ENCODE data around the gene PHLDA3.
"Not testable (repeated sequence)": the region's sequence is repeated elsewhere in the genome, so short reads cannot be mapped to it uniquely, and the experiment has no call there.

Gene PHLDA3

DNA sequence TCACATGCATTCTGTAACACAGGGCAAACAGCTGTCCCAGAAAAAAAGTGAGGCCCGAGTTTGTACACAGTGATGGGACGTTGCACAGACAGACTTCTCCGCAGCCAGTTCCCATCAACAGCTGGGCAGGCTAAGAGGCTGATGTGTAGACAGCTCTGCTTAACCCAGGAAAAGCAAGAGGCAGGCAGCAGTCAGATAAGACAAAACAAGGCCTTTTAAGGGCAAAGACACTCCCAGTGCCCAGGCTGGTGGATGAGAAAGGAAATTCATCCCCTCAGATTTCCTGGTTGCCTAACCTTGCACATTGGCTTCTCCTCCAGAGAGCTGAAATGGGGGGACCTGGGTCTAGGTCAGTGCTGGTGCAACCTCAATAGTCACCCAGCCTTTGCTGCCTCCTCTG, 17.2 kb upstream of the PHLDA3 start:
- DNase-seq (ENCODE audit: low spot score) (no peak), FAIRE-seq (no peak)

DNA sequence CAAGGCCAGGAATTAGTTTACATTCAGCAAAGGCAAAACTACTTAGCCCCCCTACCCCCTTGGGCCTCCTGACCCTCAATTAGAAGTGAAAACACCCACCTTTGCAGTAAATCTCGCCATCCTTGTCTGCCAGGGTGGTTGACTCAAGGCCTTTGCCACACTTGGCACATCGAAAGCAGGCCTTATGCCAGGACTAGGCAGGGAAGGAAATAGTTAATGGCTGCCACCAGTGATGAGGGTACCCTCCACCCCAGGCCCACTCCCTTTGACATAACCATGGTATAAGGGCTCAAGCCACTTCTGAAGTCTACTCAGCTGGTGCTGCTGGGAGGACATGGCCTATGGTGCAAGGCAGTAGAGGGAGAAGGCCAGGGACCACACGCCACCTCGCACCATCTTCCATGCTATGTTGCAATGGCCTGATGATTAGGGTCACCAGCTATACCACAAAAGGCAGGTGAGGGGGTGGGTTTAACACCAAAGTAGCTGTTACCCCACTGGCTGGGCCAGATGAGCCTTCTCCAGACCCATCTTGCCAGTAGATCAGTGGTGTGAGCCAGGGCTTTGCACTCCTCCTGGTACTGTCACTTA, 16.3 kb upstream of the PHLDA3 start:
- no peak for FAIRE-seq

DNA sequence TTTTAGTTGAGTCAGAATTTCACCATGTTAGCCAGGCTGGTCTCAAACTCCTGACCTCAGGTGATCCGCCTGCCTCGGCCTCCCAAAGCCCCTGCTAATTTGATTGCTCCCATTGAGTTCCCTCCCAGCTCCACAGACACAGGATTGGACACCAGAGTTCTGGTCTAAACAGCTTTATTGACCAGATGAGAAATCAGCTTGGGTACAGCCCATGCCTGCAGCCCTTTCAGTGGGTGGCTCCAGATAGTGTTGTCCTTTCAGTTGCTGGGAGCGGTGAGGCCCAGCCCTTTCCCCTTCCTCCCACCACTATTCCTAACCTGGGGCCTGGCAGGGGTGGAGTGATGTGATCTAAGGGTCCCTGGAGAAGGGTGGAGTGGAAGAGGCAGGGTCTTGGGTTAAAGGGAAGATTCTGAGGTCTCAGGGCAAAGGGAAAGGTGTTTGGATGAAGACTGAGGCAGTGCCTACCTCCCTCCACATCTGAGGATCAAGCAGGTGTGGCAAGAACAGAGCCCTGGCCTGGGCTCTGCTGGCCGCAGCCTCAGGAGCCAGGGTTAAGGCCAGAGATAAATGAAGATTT, 14.5 kb upstream of the PHLDA3 start:
- no peak for DNase-seq (ENCODE audit: low spot score)
- no peak for FAIRE-seq

More for the DNA sequence above, 16.3 kb upstream of the PHLDA3 start:
- no peak for DNase-seq (ENCODE audit: low spot score)

DNA sequence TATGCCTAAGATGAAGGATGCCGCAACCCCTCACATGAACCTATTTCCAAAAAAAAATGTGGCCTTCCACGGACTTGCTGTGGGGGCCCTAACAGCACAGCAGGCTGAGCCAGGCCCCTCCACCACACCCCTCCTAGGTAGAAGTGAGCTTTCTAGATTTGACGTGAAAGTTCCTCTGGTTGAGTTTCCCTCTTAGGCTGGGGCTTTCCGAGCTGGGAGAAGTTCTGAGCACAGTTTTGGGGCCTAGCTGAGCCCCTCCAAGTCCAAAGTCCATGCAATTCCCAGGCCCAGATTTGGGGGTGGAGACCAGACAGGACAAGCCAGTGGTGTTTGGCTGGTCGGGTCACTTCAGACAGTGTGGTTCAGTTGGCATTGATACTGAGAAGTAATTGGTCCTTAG, 13.8 kb upstream of the PHLDA3 start:
- FAIRE-seq (no peak), DNase-seq (ENCODE audit: low spot score) (no peak)

DNA sequence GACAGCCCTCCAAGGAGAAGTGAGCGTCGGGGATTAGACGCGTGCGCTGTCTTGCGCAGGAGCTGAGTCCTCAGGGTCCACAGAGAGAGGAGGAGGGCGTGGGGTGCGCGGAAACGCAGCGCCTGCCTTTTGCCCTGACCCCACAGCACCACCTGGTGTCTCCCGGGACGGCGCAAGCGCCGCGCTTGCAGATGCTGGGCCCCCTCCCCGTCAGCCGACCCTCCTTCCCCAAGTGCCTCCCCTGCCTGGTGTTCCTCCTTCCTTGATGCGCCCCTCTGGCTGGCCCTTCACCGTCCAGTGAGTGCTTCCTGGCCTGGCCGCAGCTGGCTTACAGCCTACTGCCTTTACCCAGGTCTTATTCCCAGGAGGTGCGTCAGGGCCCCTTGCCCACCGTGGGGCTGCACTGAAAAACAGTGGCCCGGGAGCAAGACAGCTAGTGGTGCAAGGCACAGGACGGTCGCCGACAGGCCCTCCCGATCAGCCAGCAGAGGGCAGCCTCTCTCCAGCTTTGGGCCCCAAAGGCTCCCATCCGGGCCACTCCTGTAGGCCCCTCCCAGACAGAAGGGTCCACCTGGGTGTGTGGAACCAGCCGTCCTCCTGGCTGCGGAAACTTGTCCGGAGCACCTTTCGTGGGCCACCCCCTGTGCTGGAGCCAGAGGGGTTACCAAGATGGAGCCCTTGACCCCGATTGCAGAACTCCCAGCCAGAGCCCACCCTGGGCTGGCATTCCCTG, 12.9 kb upstream of the PHLDA3 start:
- DNase-seq (ENCODE audit: low spot score): peak; percentile 70
- FAIRE-seq: no peak

DNA sequence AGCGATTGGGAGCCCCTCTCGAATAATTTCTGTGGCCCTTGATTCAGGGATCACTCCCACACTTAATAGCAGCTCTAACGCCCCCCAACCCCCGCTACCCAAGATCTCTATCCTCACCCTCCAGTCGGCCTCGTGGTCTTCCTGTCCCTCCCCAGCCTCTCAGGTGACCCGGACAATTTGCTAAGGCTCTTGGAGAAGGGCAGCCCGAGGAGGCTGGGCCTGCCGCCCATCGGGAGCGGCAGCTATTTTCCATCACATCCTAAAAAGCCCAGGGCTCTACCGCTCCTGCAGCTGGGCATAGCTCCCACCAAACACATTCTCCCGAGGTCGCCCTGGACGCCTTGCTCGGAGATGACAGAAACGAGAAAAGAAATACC, 12.0 kb upstream of the PHLDA3 start:
- DNase-seq (ENCODE audit: low spot score): no peak
- no peak for FAIRE-seq

DNA sequence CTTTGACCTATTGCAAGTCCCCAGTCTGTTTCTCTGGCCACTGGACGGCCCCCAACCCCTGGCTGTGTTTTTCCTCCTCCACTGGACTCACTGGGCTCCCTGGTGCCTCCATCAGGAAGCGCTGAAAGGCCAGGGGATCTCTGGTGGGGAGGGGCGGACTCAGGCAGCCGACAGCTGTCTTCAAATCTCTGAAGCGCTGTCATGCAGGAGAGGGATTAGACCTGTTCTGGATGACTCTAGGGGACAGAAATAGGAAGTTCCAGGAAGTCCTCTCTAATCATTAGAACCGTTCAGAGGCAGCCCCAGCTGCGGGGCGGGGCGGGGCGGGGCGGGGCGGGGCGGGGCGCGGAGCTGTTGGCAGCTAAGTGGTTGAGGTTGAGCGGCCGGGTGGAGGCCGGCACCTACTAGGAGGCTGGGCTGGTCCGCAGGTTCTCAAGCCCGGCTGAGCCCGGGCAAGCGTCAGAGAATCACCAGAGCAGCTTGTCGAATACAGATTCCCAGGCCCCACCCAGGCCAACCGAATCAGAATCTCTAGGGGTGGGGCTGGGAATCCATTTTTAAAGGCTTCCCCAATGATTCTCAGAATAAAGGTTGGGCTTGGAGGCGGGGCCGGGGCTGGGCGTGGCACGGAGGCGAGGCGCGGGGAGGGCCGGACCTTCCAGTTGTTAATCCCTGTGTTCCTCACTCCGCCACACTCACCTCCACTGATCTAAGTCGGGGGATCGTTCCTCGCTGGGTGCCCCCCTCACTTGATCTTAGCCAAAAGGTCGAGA, 11.4 kb upstream of the PHLDA3 start:
- no peak for FAIRE-seq

DNA sequence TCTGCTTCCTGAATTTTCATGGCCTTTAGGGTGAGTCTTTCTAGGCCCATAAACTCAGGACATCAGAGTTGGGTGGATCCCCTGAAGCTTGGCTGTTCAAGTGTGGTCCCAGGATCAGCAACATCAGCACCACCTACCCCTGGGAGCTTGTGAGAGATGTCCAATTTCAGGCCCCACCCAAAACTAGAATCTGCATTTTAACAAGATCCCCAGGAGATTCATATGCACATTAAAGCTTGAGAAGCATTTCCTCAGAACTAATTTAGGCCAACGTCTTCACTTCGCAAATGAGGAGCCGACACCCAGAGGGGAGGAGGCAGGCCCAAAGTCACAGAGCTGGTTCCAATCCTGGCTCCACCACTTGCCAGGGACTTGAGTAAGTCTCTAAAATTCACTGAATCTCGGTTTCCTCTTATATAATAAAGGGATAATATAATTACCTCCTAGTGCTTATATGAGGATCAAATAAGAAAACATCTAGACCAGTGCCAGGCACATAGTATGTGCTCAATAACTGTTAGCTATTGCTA, 10.3 kb upstream of the PHLDA3 start:
- DNase-seq (ENCODE audit: low spot score): no peak
- FAIRE-seq: no peak

More for the DNA sequence above, 11.4 kb upstream of the PHLDA3 start:
- DNase-seq (ENCODE audit: low spot score): peak; percentile 75

DNA sequence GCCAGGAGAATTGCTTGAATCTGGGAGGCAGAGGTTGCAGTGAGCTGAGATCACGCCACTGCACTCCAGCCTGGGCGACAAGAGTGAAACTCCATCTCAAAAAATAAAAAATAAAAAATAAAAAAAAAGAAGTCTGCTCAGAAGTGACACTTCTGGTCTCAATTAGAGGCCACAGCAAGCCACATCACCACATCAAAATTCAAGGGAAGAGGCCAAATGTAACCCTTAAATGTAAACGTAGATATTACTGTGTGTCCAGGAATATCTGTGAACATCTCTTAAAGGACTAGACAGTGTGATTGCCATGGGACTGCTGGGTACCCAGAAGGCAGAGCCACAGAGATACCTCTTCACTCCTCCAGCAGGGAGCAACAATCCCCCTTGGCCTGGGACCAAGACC, 9.7 kb upstream of the PHLDA3 start:
- not testable (repeated sequence) for FAIRE-seq

DNA sequence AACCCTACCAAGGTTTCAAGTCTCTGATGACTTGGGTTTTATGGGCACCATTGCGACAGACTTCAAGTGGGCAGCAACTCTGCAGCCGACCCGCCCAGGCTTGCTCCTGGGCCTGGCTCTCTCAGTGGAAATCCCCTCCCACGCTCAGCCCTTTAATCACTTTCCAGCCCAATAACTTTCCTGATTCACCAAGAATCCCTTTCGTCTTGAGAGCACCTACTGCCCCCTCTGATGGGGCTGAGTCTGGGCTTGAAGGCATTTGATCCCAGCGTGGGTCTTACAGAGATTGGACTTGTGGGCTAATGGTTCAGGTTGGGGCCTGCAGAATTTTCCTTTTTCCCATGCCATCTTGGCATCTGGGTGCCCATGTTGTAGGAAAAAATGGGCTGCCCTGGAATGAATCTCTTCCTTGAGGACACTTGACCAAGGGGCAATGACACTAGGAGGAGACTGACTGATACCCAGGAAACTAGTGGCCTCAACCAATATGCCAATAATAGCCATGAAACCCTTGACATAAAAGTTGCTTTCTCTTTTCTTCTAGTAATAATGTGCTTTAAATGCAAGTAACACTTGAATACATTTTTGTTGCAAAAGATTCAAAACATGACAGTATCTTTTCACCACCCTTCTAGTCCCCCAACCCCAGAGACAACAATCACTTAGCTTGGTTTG, 7.8 kb upstream of the PHLDA3 start:
- FAIRE-seq: peak; percentile 72

More for the DNA sequence above, 9.7 kb upstream of the PHLDA3 start:
- DNase-seq (ENCODE audit: low spot score): not testable (repeated sequence)

DNA sequence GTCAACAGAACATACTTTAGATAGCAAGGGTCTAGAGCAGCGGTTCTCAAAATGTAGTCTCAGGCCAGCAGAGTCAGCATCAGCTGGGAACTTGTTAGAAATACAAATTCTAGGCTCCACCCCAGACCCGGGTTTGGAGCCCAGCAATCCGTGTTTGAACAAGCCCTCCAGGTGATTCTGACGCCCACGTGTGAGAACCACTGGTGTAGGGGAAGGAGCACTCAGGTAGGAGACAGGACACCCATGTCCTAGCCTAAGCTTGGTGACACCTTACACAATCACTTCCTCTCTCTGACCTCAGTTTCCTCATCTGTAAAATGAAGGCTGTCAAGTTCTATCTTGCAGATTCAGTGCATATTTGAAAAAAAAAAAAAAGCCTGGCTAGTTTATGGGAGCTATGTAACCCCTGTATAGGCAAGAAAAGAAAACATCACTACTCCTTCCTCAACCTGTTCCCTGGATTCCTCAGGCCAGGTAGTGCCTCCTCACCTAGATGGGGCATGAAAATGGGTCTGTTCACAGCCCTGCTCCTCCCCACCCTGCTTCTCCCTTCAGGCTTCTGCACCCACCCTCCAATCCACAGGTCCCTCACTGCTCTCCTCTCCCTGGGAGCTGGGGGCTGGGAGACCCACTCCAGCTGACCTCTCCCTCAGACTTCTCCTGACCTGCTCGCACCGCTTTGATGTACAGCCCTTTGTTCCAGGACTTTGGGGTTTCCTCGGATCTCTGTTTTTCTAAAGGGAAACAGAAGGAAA, 7.1 kb upstream of the PHLDA3 start:
- FAIRE-seq (no peak), DNase-seq (ENCODE audit: low spot score) (no peak)

More for the DNA sequence above, 7.8 kb upstream of the PHLDA3 start:
- peak; percentile 72 for DNase-seq (ENCODE audit: low spot score)

DNA sequence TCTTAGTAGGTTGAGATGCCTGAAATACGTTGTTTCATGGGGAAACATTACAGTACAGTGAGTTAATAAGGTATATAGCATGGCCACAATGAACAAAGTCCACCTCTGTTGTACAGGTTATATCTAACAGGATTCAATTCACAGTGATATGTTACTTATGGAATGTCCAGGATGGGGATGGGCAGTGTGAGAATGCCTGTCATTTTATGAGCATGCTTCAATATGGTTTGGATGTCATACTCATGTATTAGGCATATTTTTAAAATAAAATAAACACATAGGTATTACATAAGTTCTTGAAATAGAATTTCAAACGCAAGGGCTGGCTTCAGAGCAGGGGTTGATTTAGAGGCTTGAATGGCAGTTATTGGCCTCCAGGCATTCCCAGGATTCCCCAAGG, 6.1 kb upstream of the PHLDA3 start:
- no peak for DNase-seq (ENCODE audit: low spot score)
- FAIRE-seq: no peak

DNA sequence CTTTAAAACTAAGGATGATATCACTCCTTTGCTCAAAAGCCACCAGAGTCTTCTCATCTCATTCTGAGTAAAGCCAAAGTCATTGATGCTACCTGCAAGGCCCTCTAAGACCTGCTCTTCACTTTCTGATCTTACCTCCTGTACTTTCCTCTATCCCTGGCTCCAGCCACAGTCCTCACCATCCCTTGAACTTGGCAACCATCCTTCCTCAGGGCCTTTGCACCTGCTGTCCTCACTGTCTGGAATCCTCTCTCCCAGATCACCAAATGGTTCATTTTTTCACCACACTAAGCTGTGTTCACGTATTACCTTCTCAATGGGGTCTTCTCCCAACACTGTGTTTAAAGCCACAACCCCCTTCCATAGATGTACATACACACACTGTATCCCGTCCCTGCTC, 4.3 kb upstream of the PHLDA3 start:
- DNase-seq (ENCODE audit: low spot score) (no peak), FAIRE-seq (no peak)

DNA sequence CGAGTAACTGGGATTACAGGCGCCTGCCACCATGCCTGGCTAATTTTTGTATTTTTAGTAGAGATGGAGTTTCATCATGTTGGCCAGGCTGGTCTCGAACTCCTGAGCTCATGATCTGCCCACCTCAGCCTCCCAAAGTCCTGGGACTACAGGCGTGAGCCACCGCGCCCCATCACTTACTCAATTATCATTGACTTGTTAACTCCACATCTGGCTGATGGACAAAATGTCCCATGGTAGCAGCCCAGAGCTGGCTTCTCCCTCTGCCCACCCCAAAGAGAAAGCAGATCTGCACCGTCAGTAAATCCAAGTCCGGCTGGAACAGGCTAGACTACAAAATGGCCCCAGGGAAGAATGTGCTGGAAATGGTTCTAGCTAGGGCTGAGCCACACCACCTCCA, 3.3 kb upstream of the PHLDA3 start:
- DNase-seq (ENCODE audit: low spot score); FAIRE-seq: not testable (repeated sequence)

DNA sequence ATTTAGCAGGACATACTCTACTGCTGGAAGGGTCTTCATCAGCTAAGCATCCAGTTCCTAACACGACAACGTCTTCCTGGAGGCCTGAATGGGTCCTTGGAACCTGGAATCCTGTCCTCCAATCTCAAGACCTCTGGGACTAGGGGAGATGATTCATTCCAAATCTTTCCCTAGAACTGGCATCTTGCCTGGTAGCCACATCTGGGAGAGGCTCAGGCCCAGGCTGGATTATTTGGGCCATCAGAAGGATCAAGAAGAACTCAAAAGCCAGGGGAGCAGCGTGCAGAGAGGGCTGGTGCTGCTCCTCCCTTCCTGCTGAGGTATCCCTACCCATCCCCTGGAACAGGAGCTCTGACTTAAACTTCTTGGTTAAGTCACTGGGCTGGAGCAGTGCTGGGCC, 2.8 kb upstream of the PHLDA3 start:
- no peak for DNase-seq (ENCODE audit: low spot score)

DNA sequence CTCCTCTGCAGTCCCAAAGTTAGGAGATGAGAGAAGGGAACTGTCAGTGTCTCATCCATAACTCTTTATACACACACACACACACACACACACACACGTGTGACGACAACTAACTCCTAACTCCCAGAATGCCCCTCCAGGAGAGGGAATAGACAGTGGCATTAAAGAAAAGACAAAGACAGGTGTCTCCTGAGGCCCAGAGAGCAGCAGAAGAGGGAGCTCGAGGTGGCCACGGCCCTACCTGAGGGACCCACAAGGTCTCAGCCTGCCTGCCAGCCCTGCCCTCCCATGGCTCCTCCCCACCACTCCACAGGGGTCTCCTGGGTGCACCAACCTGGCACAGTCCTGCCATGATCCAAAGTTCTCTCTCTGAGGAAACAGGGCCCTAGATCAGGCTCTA, 1.6 kb upstream of the PHLDA3 start:
- FAIRE-seq (no peak), DNase-seq (ENCODE audit: low spot score) (no peak)

More for the DNA sequence above, 2.8 kb upstream of the PHLDA3 start:
- no peak for FAIRE-seq

DNA sequence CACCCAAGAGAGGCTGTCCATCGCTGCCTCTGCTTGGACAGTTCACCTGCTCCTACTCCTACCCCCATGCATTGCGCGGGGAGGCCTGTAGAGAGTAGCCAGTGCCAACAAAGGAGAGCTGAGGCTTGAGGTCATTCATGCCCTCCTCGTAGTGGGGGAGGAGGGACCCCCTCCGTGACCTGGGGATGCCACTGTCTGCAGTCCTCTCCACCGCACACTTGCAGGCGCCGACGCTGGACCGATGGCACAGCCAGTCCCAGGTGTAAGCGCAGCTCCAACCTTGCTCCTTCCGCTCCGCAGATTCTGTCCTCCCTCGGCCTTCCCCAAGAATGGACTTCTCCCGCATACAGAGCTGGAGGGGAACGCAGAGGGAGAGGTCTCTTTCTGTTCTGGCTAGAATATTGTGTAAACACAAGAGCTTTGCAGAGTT, 672 bp upstream of the PHLDA3 start:
- FAIRE-seq (no peak), DNase-seq (ENCODE audit: low spot score) (no peak)

DNA sequence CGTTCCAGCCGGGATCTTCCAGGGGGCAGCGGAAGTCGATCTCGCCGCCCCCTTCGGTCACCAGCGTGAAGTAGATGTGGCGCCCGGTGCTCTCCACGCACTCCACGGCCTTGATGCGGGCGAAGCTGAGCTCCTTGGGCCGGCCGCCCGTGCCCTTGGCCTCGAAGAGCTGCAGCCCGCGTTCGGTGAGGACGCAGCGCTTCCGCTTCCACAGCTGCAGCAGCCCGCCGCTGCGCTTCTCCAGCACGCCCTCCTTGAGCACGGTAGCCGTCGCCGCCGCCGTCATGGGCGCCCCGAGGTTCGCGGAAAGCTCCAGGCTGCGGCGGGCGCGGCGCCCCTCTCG, 516 bp downstream of the PHLDA3 start:
- DNase-seq (ENCODE audit: low spot score) (peak; percentile 16), FAIRE-seq (no peak)

DNA sequence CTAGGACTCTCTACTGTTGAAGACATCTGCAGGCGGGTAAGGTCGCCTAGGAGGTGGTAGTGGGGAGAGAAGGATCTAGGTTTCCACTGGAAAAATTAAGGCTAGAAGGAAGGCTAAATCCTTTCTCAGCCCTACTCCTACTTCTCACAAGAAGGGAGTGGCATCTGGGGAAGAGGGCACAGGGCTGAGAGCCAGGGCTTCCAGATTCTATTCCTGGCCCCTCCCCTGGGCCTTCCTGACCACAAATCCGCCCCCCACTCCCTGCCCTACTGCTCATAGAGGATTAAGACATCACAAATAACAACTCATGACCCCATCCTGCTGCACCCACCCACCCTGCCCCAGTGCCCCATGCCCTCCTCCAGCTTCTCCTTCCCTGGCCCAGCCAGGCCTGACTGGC, 2.5 kb downstream of the PHLDA3 start:
- no peak for FAIRE-seq
- no peak for DNase-seq (ENCODE audit: low spot score)

DNA sequence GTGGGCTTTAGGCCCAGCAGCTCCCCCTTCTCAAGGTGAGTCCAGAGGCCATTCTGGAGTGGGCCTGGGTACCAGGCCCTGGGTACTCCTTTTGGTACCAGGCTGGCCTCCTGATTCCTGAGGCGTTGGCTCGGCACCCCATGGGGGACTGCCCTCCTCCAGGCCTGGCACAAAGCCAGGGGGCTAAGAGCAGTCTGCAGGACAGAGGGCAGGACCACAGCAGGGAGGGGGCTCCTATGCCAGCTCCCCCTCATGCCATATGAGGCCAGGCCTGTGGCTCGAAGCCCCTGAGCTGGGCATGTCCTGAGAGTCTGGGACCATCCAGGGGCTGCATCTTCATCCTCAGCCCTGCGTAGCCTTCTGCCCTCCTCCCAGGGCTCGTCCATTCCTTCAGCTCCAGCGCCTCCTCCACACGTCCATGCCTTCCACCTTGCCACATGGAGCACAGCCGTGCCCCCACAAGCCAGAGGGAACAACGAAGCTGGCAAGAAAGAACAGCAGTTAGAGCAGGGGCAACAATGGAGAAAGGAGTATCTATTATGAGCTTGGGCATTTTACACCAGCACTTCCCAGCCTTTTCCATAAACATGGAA, 3.2 kb downstream of the PHLDA3 start:
- FAIRE-seq: no peak
- no peak for DNase-seq (ENCODE audit: low spot score)

All from RCC 7860 (cell line).